A549 (cell line): ENCODE measurements around the gene IQCE. TPM values are rescaled to one million over a fixed set of nuclear protein-coding genes. Genes with fewer than 3 reads are reported as not detected.

ENCODE experiments used
- ATAC-seq, 2 experiments: fragments of 200-7000 bp in 1 of 2; fragments of >200 bp in 1 of 2; cut with Nextera tagmentation in 1 of 2; cut with Tn5 transposase in 1 of 2; 3 replicates each; pipeline versions ENCODE4 v1.8.0 to v1.9.1; 2018 to 2020; ENCODE audit warnings: mild to moderate bottlenecking in 1 of 2, moderate library complexity in 1 of 2
- CTCF ChIA-PET: fragments of 300-600 bp; sonication (Branson Sonifier 250); formaldehyde crosslinking; extraction: SDS; loops from one replicate; lab custom pipeline; 2021; ENCODE audit warnings: antibody characterized with exemption, inconsistent platforms; lab: Yijun Ruan, JAX
- POLR2A ChIA-PET: fragments of 350-600 bp; formaldehyde crosslinking; extraction: SDS; loops from one replicate; lab custom pipeline; 2021; ENCODE audit warnings: antibody characterized with exemption, inconsistent platforms; lab: Yijun Ruan, JAX
- DNase-seq, 2 experiments: peaks; one replicate each; pipeline versions ENCODE4 v3.0.0 to v3.0.0-alpha.2; 2011 to 2016; ENCODE audit warnings: low read depth in 1 of 2, low spot score in 1 of 2
- FAIRE-seq: peaks from 2 replicates; lab custom pipeline; 2011; peaks lifted over from hg19 to GRCh38; lab: Jason Lieb, UNC
- H3K27ac ChIP-seq, 2 experiments: fragments of >200 bp; sonication (Bioruptor Twin); formaldehyde crosslinking; 3 replicates each; pipeline ENCODE4 v1.5.1; 2016 to 2017
- H3K4me1 ChIP-seq: fragments of >200 bp; sonication (Bioruptor Twin); formaldehyde crosslinking; 3 replicates; pipeline ENCODE4 v1.6.1; 2016
- H3K4me2 ChIP-seq: fragments of >200 bp; sonication (Bioruptor Twin); formaldehyde crosslinking; 3 replicates; pipeline ENCODE4 v1.6.1; 2016
- H3K4me3 ChIP-seq: fragments of >200 bp; sonication (Bioruptor Twin); formaldehyde crosslinking; 3 replicates; pipeline ENCODE4 v1.5.1; 2016
- H3K9me3 ChIP-seq: fragments of >200 bp; sonication (Bioruptor Twin); formaldehyde crosslinking; 3 replicates; pipeline ENCODE4 v1.6.1; 2016
- CEBPB ChIP-seq, 2 experiments: fragments of >200 bp in 1 of 2; sonication (Bioruptor Twin) in 1 of 2; formaldehyde crosslinking in 1 of 2; IDR thresholded peaks; 2 replicates each; pipeline ENCODE4 v1.6.1; 2012 to 2016
- EP300 ChIP-seq, 2 experiments: fragments of >200 bp; sonication (Bioruptor Twin); formaldehyde crosslinking; IDR thresholded peaks; 2 replicates in 1 of 2; 3 replicates in 1 of 2; pipeline ENCODE4 v1.6.1; 2016 to 2017
- ESRRA ChIP-seq: fragments of 150-350 bp; IDR thresholded peaks from 2 replicates; pipeline ENCODE4 v1.6.1; 2014; ENCODE audit warnings: mild to moderate bottlenecking, low read length, borderline replicate concordance
- FOSL2 ChIP-seq, 2 experiments: fragments of 450-650 bp in 1 of 2; fragments of >200 bp in 1 of 2; sonication (Bioruptor Twin) in 1 of 2; formaldehyde crosslinking; IDR thresholded peaks; 2 replicates each; pipeline versions ENCODE4 v1.5.0 to v1.6.1; 2016 to 2020; ENCODE audit warnings: mild to moderate bottlenecking in 1 of 2, moderate library complexity in 1 of 2
- HOXB13 ChIP-seq: fragments of 250-450 bp; sonication (Bioruptor Pico); IDR thresholded peaks from 2 replicates; pipeline ENCODE4 v1.5.0; 2020; ENCODE audit warnings: low read depth, mild to moderate bottlenecking, moderate library complexity
- JUNB ChIP-seq: fragments of >200 bp; sonication (Bioruptor Twin); formaldehyde crosslinking; IDR thresholded peaks from 2 replicates; pipeline ENCODE4 v1.6.1; 2016
- KDM1A ChIP-seq: fragments of 200-600 bp; sonication (generic); IDR thresholded peaks from 2 replicates; pipeline ENCODE4 v1.6.1; 2016; ENCODE audit warnings: low read depth, mild to moderate bottlenecking
- MAFK ChIP-seq: fragments of 450-650 bp; IDR thresholded peaks from 2 replicates; pipeline ENCODE4 v1.6.1; 2014; ENCODE audit not compliant: partially characterized antibody
- MYC ChIP-seq: IDR thresholded peaks from 2 replicates; pipeline ENCODE4 v1.6.1; 2012; ENCODE audit warnings: mild to moderate bottlenecking, inconsistent platforms, low read length, improper control_type of control experiment, borderline replicate concordance
- PHF8 ChIP-seq: fragments of 200-600 bp; sonication (generic); IDR thresholded peaks from 2 replicates; pipeline ENCODE4 v1.6.1; 2016; ENCODE audit warnings: low read depth, mild to moderate bottlenecking, antibody characterized with exemption, moderate library complexity, borderline replicate concordance
- POLR2AphosphoS2 ChIP-seq: conservative IDR thresholded peaks from 2 replicates; pipeline ENCODE4 v1.6.1; 2012; ENCODE audit warnings: low read length, improper control_type of control experiment, inconsistent platforms
- RARB ChIP-seq: fragments of 250-450 bp; sonication (Bioruptor Pico); IDR thresholded peaks from 2 replicates; pipeline ENCODE4 v1.8.0; 2021; ENCODE audit warnings: mild to moderate bottlenecking, moderate library complexity
- RCOR1 ChIP-seq: fragments of 150-350 bp; IDR thresholded peaks from 2 replicates; pipeline ENCODE4 v1.6.1; 2014; ENCODE audit warnings: antibody characterized with exemption, low read length, low read depth
- TP53 ChIP-seq: fragments of 250-450 bp; sonication (Bioruptor Pico); IDR thresholded peaks from 2 replicates; pipeline ENCODE4 v1.5.0; 2021; ENCODE audit warnings: mild to moderate bottlenecking, moderate library complexity
- ZSCAN20 ChIP-seq: fragments of 250-450 bp; sonication (Bioruptor Pico); IDR thresholded peaks from 2 replicates; pipeline ENCODE4 v1.8.0; 2022; ENCODE audit warnings: mild to moderate bottlenecking, moderate library complexity
- WGBS: methylation state at CpG from one replicate; pipeline ENCODE4 v1.1.6; 2017; ENCODE audit errors: missing lambda C conversion rate; 5-methylcytosine and 5-hydroxymethylcytosine counted together
- polyA plus RNA-seq, 4 experiments: library from polyadenylated mRNA; depleted of rRNA in 3 of 4; stranded (reverse); fragments of >200 nt; fragmentation: RNase III in 1 of 4; extraction: RNeasy Plus Mini Kit Qiagen cat#74134 plus additional on column Dnase treatment in 1 of 4; gene quantifications; 2 replicates in 3 of 4; 3 replicates in 1 of 4; pipeline ENCODE4 v1.2.3, GENCODE V29; 2011 to 2017
- TF ChIP-seq, protein P1 (sequence below): fragments of 150-350 bp; IDR thresholded peaks from 2 replicates; pipeline ENCODE4 v1.6.1; 2014; ENCODE audit warnings: low read depth, mild to moderate bottlenecking, low read length
- TF ChIP-seq, protein P2 (sequence below): IDR thresholded peaks from 2 replicates; pipeline ENCODE4 v1.6.1; 2012
- TF ChIP-seq, protein P3 (sequence below): fragments of >200 bp; sonication (Bioruptor Twin); formaldehyde crosslinking; IDR thresholded peaks from 3 replicates; pipeline ENCODE4 v1.6.1; 2016
- TF ChIP-seq, protein P4 (sequence below): fragments of 250-450 bp; sonication (Bioruptor Pico); IDR thresholded peaks from 2 replicates; pipeline ENCODE4 v1.5.0; 2020; ENCODE audit warnings: low read depth, mild to moderate bottlenecking, moderate library complexity

The IQCE gene
- polyA plus RNA-seq, 2 of the 4 experiments (the other 2 are of a cell fraction) = 10.6 to 13.0 TPM

DNA sequence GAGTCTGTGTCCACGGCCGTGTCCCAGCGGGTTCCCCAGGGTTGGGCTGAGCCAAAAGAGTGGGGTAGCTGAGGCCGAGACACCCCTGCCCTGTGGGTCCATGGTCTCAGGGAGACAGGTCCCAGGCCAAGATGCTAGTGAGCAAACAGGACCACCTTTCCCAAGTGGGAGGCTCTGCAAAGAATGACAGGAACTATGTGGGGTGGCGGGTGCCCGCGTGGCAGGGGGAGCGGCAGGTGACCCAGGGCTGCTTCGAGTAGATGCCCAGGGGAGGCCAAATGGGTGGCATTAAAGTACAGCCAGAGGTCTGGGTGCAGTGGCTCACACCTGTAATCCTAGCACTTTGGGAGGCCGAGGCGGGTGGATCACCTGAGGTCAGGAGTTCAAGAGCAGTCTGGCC lies 91.2 kb downstream of the IQCE start:
- H3K4me3 ChIP-seq = no peak overlapping the region
- no peak overlapping the region for H3K27ac ChIP-seq
- no peak overlapping the region for H3K4me2 ChIP-seq
- POLR2A ChIA-PET = no interaction called here
- no peaks in the 10 kb centered on the region for H3K9me3 ChIP-seq
- no peak for TF ChIP-seq ESRRA
- no peak for TF ChIP-seq EP300 (IDR thresholded peaks at IDR 0.05)
- peaks cover 4% of the 10 kb centered on the region; the same call in 1 of the 3 replicates for H3K4me1 ChIP-seq
- ATAC-seq (no peak), DNase-seq (no peak), FAIRE-seq (no peak)
- CTCF ChIA-PET = interaction anchor here (0.6 to 1.9 kb wide), 3 partner anchors 16 to 424 kb away, joined by 3 to 8 read pairs (median 3); no protein-coding TSS in a partner anchor
- WGBS = 93% methylated on average over 11 of the region's 11 CpGs

DNA sequence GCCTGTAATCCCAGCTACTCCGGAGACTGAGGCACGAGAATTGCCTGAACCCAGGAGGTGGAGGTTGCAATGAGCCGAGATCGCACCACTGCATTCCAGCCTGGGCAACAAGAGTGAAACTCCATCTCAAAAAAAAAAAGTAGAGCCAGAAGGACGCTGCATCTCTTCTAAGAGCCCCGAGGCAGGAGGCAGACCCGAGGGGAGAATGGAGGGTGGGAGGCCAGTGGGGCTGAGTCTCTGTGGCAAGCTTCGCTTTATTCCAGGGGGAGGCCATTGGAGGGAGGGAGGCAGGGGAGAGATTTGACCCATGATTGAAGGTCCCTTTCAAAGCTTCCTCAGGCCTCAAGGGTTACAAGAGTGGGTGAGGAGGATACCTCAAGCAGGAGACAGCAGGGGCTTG lies 91.7 kb downstream of the IQCE start:
- H3K4me3 ChIP-seq = no peak overlapping the region
- WGBS = 84% methylated on average over 8 of the region's 8 CpGs
- POLR2A ChIA-PET = no interaction called here
- H3K4me1 ChIP-seq = 0 out of 3 replicates have a peak, but pooled peaks cover 3% of the 10 kb centered on the region
- no peak overlapping the region for H3K27ac ChIP-seq
- no peak overlapping the region for H3K4me2 ChIP-seq
- ATAC-seq = no peak
- CTCF ChIA-PET = interaction anchor here (0.7 to 1.9 kb wide), 2 partner anchors 15 to 20 kb away, joined by 3 to 8 read pairs; no protein-coding TSS in a partner anchor
- FAIRE-seq = no peak
- no peak for TF ChIP-seq POLR2AphosphoS2
- no peak for TF ChIP-seq RCOR1
- DNase-seq = no peak
- no peaks in the 10 kb centered on the region for H3K9me3 ChIP-seq

DNA sequence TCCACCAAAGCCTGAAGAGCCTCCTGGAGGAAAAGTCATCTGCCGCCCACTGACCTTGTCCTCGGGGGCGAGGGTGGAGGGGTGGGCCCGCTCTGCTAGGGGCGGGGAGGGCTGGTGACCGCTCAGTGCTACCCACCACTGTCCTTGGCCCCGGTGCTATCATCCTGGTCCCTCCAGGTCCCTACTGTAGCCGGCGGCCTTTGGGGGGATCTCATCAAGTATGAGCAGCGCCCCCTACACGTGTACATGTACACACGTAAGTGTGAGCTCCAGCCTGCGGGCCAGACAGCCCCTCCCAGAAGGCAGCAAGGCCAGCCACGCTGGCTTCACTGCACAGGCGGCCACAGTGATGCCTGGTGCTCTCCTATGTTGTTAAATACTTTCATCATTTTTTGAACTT lies 92.6 kb downstream of the IQCE start:
- ATAC-seq = no peak
- no peak overlapping the region for H3K4me2 ChIP-seq
- no peak overlapping the region for H3K4me3 ChIP-seq
- 0 out of 3 replicates have a peak, but pooled peaks cover 3% of the 10 kb centered on the region for H3K4me1 ChIP-seq
- H3K9me3 ChIP-seq = no peaks in the 10 kb centered on the region
- FAIRE-seq = no peak
- WGBS = 85% methylated on average over 12 of the region's 15 CpGs
- no peak for DNase-seq
- TF ChIP-seq, protein P1, sequence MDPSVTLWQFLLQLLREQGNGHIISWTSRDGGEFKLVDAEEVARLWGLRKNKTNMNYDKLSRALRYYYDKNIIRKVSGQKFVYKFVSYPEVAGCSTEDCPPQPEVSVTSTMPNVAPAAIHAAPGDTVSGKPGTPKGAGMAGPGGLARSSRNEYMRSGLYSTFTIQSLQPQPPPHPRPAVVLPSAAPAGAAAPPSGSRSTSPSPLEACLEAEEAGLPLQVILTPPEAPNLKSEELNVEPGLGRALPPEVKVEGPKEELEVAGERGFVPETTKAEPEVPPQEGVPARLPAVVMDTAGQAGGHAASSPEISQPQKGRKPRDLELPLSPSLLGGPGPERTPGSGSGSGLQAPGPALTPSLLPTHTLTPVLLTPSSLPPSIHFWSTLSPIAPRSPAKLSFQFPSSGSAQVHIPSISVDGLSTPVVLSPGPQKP = no peak
- TF ChIP-seq, protein P2, sequence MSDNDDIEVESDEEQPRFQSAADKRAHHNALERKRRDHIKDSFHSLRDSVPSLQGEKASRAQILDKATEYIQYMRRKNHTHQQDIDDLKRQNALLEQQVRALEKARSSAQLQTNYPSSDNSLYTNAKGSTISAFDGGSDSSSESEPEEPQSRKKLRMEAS = no peak
- TF ChIP-seq RARB (no peak), TP53 (CRISPR knock-in tag) (no peak), MAFK (no peak)
- TF ChIP-seq, protein P3, sequence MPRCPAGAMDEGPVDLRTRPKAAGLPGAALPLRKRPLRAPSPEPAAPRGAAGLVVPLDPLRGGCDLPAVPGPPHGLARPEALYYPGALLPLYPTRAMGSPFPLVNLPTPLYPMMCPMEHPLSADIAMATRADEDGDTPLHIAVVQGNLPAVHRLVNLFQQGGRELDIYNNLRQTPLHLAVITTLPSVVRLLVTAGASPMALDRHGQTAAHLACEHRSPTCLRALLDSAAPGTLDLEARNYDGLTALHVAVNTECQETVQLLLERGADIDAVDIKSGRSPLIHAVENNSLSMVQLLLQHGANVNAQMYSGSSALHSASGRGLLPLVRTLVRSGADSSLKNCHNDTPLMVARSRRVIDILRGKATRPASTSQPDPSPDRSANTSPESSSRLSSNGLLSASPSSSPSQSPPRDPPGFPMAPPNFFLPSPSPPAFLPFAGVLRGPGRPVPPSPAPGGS = no peak
- TF ChIP-seq, protein P4, sequence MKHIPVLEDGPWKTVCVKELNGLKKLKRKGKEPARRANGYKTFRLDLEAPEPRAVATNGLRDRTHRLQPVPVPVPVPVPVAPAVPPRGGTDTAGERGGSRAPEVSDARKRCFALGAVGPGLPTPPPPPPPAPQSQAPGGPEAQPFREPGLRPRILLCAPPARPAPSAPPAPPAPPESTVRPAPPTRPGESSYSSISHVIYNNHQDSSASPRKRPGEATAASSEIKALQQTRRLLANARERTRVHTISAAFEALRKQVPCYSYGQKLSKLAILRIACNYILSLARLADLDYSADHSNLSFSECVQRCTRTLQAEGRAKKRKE (CRISPR knock-in tag) = no peak
- CTCF ChIA-PET = interaction anchor here (1.2 to 1.9 kb wide), 2 partner anchors 19 to 200 kb away, joined by 4 to 8 read pairs; no protein-coding TSS in a partner anchor
- no peak overlapping the region for H3K27ac ChIP-seq
- POLR2A ChIA-PET = no interaction called here

DNA sequence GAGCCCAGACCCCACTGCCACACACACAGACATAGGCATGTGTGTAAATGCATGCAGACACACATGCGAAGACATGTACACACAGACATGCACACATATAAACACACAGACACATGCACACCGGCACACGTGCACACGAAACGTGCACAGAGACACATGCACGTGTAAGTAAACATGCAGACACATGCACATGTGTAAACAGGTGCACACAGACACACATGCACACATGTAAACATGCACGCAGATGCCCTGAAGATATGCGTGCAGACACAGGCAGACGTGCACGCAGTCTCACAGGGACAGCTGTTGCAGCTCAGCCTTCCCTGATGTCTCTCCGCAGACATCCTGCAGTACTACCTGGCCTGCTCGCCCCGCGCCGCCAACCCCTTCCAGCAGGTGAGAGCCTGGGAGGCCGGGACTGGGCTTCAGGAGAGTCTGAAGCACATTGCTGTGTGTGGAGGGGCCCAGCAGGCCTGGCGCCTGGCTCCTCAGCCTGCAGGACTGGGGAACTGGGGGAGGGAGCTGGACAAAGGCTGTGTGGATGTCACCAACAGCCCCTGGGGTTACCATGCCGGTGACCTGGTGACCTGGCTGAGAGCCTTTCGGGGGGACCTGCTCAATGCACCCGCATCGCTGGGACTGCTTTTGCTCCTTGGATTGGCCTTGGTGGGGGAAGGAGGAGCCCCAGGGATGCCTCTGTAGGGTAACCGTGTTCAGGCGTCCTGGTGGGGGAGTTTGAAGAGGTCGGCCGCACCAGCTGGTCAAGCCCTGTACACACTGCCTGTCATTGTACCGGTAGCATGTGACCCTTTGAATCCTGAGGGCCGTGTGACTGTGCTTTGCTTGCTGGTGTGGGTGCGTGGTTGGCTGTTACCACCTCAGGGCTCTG lies 93.3 kb downstream of the IQCE start:
- H3K4me2 ChIP-seq = no peak overlapping the region
- H3K4me3 ChIP-seq = no peak overlapping the region
- TF ChIP-seq PHF8 (no peak), MYC (no peak), JUNB (no peak), CEBPB (IDR thresholded peaks at IDR 0.05) (no peak), FOSL2 (IDR thresholded peaks at IDR 0.05) (no peak), FOSL2 (CRISPR knock-in tag; IDR thresholded peaks at IDR 0.05) (no peak), HOXB13 (CRISPR knock-in tag) (no peak), KDM1A (no peak), MAFK (no peak), ZSCAN20 (CRISPR knock-in tag) (no peak)
- TF ChIP-seq, all 56 proteins: peak for 0
- no peak for FAIRE-seq
- CTCF ChIA-PET = interaction anchor here (1.2 to 5.5 kb wide), 3 partner anchors 14 to 201 kb away, joined by 3 to 28 read pairs (median 4); no protein-coding TSS in a partner anchor
- Histone ChIP-seq H3K27ac (no peak overlapping the region), H3K9me3 (no peaks in the 10 kb centered on the region), H3K4me1 (0 out of 3 replicates have a peak, but pooled peaks cover 3% of the 10 kb centered on the region)
- 91% methylated on average over 25 of the region's 28 CpGs for WGBS
- no peak for DNase-seq
- no peak for ATAC-seq
- POLR2A ChIA-PET = no interaction called here
